Right renal cortex interstitium (tissue), 3 donors: Measurements from ENCODE around the gene THBS1. TPM values are rescaled to one million over a fixed set of nuclear protein-coding genes. Genes with fewer than 3 reads are reported as not detected.

Experiments
- DNase-seq, 3 donors: peaks; one replicate each; pipeline ENCODE4 v3.0.0-alpha.2; 2013; ENCODE audit warnings: low read depth in 3 of 3, low spot score in 2 of 3
- polyA plus RNA-seq, 3 donors: library from polyadenylated mRNA; unstranded; fragments of 120-200 nt; gene quantifications; one replicate each; pipeline ENCODE4 v1.2.1, GENCODE V29; 2013; ENCODE audit not compliant: insufficient read length in 3 of 3

Gene THBS1
- polyA plus RNA-seq, 3 donors: 155 to 187 (median 167) TPM

DNA sequence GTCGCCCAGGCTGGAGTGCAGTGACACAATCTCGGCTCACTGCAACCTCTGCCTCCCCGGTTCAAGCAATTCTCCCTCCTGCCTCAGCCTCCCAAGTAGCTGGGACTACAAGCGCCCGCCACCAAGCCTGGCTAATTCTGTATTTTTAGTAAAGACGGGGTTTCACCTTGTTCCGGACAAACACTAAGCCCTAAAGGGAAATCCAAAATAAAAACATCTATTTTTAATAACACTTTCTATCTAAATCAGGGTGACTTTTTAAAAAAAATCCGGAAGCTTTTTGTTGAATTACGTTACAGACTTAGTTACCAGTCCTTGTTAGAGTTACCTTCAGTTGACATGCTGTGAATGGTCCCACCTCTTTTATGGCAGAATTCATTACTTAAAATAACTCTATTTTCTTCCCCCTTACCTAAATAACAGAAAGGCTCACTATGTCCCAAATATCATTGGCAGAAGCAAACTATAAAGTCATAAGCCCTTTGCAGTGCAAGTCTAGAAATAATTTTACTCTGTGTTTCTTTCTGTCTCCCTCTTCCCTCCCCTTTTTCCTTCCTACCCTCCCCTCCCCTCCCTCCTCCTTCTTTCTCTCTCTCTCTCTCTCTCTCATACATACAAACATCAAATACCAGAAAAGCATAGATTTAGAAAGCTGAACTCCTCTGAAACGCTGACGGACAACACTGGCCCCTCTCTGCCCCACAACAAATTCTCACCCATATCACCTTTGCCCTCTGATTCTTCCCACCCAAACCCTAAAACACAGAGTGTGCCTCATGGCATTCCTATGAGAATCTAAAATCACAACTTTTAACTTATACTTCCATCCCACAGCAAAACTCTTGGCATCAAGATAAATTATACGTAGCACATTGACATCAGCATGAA is 18.3 kb downstream of the THBS1 start:
- DNase-seq: no peak

DNA sequence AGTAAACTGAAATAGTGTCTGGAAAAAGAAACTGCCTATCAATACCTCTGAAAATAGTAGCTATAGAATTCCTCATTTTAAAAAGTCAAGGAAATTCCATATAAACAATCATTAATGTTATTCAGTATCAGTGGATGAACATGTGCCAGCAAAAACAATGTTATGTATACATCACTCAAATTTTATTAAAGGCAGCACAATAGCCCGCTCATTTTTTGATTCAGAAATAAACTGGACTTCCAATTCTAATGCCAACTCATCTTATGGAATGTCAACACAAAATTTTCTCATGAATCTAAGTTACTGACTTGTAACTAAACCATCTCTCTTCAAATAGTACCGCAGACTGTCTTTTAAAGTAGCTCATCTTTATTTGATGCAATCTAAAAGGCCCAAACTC is 19.0 kb downstream of the THBS1 start:
- no peak for DNase-seq

DNA sequence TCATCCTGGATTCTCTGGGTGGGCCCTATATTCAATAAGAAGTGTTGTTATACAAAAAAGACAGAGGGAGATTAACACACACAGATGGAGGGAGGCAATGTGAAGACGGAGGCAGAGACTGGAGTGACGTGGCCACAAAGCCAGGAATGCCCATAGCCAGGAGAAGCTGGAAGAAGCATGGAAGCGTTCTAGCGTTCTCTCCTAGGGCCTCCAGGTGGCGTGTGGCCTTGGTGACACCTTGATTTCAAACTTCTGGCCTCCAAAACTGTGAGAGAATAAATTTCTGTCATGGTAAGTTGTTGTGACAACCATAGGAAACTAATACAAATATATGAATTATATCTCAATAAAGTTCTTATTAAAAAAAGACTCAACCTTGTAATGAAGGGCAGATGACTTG is 21.3 kb downstream of the THBS1 start:
- no peak for DNase-seq

DNA sequence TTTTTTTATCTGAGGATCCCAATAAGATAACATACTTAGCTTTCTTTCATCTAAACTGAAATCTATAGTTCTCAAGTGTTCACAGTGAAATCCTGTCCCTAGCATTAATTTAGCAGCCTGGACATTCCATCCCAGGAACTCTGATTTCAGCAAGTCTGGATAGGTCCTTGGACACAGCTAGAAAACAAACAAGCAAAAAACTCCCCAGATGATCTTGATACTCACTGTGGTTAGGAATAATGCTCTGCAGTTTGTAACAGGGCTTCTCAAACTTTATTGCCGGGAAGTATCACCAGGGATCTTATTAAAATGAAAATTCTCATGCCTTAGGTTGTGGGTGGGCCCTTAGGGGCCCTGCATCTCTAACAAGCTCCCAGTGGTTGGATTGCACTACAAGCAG is 24.3 kb downstream of the THBS1 start:
- DNase-seq: no peak

DNA sequence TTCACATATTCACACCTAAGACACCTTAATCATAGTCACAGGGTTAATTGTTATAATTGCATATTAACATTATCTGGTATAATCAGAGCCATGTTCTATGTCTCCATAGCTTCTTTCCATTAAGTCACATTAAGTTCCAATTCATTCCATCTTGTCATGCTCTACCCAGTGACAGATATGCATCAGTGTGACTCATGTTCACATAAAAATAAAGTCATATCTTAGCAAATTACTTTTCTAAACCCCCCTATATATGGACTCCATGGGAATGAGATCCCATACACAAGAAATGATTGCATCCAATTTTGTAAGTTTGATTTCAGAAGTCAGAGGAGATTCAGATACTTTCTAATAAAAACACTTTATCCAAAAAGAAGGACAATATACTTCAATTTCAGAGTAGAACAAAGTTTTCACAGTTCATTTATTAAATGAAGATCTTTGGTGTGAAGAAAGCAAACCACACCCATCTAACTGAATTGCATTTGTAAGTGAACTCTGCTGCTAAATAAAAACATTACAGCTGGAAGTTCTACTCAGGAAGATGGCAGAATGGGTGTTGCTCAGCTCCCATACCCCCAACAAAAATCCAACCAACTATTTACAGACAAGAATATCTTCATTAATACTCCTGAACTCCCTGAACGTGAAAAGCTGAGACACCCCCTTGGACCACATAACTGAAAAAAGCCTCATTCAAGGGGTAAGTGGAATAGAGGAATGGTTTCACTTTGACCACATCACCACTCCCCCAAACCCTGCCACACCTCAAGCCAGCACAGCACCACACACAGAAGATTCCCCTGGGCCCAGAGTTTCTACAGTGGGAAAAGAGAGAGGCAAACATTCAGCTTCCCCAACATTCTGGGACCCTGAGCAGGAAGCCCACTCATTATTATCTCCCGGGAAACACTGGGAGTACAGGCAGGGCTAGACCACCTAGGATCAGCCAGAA is 27.6 kb downstream of the THBS1 start:
- no peak for DNase-seq

DNA sequence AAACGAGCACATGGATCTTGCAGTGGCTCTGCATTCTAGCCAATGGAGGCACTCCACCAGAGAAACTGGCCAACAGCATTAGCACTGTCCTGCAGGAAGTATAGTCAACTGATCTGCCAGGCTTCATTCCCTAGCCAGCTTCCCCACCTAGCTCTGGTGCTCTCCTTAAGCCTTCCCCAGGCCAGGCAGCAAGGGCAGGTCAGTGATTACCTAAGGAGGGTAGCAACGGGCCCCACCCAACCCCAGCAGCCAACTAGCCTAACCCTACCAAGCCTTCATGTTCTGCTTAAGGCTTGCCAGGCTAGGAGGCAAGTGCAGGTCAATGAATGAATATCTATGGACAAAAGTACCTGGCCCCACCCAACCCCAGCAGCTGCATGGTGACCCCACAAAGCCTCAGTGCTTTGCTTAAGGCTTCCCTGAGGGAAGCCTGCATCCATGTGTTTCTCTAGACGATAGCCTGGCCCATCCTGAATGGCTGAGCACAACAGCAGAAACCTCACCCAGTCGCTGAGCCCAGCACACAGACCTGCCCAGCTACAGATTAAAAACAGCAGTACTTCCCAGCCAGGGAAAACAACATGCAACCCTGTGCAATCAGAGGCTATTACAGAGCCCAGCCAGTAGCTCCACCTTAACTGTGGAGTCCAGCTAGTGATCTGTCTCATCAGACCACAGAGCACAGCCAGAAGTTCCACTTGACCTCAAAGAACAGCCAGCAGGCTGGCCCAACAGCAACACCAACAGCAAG is 28.5 kb downstream of the THBS1 start:
- DNase-seq: no peak

GRCh38 chr15:39610665-39611064 is 29.8 kb downstream of the THBS1 start:
- DNase-seq: no peak

GRCh38 chr15:39613271-39613670 is 32.4 kb downstream of the THBS1 start:
- DNase-seq: no peak

DNA sequence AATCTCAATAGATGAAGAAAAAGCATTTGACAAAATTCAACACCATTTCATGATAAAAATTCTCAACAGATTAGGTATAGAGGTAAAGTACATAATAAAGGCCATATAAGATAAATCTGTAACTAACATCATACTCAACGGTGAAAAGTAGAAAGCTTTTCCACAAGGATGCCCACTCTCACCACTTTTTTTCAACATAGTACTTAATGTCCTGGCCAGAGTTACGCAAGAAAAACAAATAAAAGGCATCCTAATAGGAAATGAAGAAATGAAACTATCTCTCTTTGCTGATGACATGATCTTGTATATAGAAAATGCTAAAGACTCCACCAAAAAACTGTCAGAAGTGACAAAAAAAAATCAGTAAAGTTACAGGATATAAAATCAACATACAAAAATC is 33.0 kb downstream of the THBS1 start:
- DNase-seq: no peak

- DNase-seq: no peak
Observed at GRCh38 chr15:39616731-39617455, 36.0 kb downstream of the THBS1 start.

- DNase-seq: no peak
Observed at GRCh38 chr15:39618063-39618823, 37.4 kb downstream of the THBS1 start.

DNA sequence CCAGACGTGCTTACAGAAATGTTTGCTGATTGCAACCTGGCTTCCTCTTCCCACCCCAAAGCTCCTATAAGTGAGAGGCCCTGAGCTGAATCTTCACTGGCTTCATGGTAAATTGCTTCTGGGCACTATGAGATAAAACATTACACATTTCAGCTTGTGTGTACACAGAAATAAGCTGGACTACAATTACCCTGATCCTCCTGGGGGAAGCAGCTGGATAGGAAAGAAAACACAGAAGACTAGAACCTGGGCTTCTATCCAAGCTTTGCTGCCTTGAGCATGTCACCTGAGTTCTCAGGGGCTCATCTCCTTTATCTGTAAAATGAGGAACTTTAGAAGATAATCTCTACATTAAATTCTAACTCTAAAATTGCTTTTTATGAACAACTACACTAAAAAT is 40.3 kb downstream of the THBS1 start:
- DNase-seq: no peak

- no peak for DNase-seq
Observed at GRCh38 chr15:39621976-39622375, 41.1 kb downstream of the THBS1 start.

DNA sequence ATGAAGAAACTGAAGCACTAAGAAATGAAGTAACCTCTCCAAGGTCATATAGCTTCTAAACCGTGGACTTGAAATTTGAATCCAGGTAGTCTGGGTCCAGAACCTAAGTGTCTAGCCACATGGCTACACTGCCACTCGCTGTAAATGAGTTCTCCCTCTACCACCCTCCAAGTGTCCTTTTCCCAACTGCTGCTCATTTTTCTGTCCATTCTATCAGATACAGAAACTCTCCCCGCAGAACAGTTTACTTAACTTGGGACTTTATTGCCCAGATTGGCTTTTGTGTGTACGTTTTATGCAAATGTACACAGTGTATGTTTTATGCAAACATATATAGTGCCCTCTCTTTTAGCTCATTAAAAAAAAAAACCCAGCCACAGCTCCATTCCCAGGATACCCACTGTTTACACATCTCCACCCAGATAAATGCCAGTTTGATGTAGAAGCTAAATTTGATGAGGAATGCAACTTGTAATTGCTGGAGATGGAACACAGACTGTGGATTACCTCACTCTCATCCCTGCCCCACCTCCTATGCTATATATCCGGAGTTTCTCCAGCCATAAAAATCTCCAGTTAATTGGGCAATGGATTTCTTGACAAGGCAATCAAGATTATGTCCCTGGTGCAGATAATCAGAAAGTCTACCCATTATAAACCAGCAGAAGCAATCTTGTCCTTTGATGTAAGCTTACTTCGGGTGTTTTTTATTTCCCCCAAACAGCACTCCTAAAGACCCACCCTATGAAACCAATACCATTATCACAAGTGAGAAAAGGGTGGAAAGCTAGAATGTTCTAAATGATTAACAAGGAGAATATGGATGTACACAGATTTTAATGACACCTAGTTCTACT is 42.0 kb downstream of the THBS1 start:
- DNase-seq: no peak

DNA sequence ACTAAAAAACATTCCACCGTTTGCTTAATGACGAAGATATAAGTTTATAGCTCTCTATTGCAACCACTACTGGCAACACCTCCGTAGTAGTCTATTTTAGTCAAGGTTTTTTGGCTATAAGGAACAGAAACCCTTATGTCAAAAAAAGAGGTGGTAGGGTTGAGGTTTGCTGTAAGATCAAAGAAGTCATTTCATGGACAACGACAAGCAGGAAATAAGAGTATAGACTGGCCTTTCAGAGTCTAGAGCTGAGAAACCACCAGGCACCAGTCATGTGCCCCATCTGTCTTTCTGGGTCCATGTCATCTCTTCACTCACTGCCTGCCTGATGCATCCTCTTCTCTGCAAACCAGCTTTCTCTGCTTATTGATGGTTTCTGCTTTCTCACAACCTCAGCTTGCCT is 42.7 kb downstream of the THBS1 start:
- no peak for DNase-seq

GRCh38 chr15:39624806-39625205 is 43.9 kb downstream of the THBS1 start:
- DNase-seq: no peak

GRCh38 chr15:39625451-39625850 is 44.6 kb downstream of the THBS1 start:
- no peak for DNase-seq

GRCh38 chr15:39625856-39626255 is 45.0 kb downstream of the THBS1 start:
- DNase-seq: no peak
